Tibial artery (tissue), 4 donors: ENCODE data around the gene OR51T1.
"Not testable (repeated sequence)": the region's sequence is repeated elsewhere in the genome, so short reads cannot be mapped to it uniquely, and the experiment has no call there.

Experiments used
- DNase-seq, 2 donors: peaks; one replicate each; pipeline ENCODE4 v3.0.0-alpha.2; 2019
- H3K27ac ChIP-seq, 2 donors: fragments of 200-600 bp; sonication (generic) in 1 of 2; 1 replicate in 1 of 2; 2 replicates in 1 of 2; pipeline ENCODE4 v1.5.1; 2018 to 2019; ENCODE audit warnings: mild to moderate bottlenecking in 1 of 2
- H3K27me3 ChIP-seq, 2 donors: fragments of 200-600 bp; sonication (generic) in 1 of 2; one replicate each; pipeline versions ENCODE4 v1.5.1 to v1.6.0; 2016 to 2019
- H3K36me3 ChIP-seq, 3 donors: fragments of 200-600 bp; sonication (generic) in 2 of 3; one replicate each; pipeline ENCODE4 v1.5.1; 2016 to 2019; ENCODE audit warnings: mild to moderate bottlenecking in 2 of 3
- H3K4me1 ChIP-seq, 4 donors: fragments of 200-600 bp; sonication (generic) in 2 of 4; 1 replicate in 3 of 4; 2 replicates in 1 of 4; pipeline ENCODE4 v1.5.1; 2016 to 2019
- H3K4me3 ChIP-seq, 2 donors: fragments of 200-600 bp; sonication (generic) in 1 of 2; 1 replicate in 1 of 2; 2 replicates in 1 of 2; pipeline ENCODE4 v1.5.1; 2018 to 2019; ENCODE audit warnings: mild to moderate bottlenecking in 2 of 2
- H3K9me3 ChIP-seq, 3 donors: fragments of 200-600 bp; sonication (generic) in 1 of 3; one replicate each; pipeline ENCODE4 v1.5.1; 2016 to 2019
- intact Hi-C: fragments of 100-400 bp; cut with DNase I; formaldehyde crosslinking; loops from one replicate; pipeline ENCODE4 v1.15.0; 2023; ENCODE audit warnings: low total_unique reads
- TF ChIP-seq, protein P1 (sequence below), 2 experiments: fragments of 200-600 bp in 1 of 2; fragments of 450-650 bp in 1 of 2; IDR thresholded peaks; one replicate each; pipeline ENCODE4 v1.5.1; 2017 to 2019; ENCODE audit warnings: antibody characterized with exemption in 2 of 2, mild to moderate bottlenecking in 1 of 2, moderate library complexity in 1 of 2

The OR51T1 gene, protein sequence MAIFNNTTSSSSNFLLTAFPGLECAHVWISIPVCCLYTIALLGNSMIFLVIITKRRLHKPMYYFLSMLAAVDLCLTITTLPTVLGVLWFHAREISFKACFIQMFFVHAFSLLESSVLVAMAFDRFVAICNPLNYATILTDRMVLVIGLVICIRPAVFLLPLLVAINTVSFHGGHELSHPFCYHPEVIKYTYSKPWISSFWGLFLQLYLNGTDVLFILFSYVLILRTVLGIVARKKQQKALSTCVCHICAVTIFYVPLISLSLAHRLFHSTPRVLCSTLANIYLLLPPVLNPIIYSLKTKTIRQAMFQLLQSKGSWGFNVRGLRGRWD

DNA sequence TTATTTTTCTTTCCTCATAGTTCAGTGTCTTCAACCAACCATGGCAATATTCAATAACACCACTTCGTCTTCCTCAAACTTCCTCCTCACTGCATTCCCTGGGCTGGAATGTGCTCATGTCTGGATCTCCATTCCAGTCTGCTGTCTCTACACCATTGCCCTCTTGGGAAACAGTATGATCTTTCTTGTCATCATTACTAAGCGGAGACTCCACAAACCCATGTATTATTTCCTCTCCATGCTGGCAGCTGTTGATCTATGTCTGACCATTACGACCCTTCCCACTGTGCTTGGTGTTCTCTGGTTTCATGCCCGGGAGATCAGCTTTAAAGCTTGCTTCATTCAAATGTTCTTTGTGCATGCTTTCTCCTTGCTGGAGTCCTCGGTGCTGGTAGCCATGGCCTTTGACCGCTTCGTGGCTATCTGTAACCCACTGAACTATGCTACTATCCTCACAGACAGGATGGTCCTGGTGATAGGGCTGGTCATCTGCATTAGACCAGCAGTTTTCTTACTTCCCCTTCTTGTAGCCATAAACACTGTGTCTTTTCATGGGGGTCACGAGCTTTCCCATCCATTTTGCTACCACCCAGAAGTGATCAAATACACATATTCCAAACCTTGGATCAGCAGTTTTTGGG lies at the start of gene OR51T1:
Gene OR51T1, plus strand, starts transcription at position 41 of the 641 bp plus-strand sequence. Its CDS starts 0 bp downstream, at position 41.
- no peaks in the 10 kb centered on the region for H3K36me3 ChIP-seq
- TF ChIP-seq, protein P1, sequence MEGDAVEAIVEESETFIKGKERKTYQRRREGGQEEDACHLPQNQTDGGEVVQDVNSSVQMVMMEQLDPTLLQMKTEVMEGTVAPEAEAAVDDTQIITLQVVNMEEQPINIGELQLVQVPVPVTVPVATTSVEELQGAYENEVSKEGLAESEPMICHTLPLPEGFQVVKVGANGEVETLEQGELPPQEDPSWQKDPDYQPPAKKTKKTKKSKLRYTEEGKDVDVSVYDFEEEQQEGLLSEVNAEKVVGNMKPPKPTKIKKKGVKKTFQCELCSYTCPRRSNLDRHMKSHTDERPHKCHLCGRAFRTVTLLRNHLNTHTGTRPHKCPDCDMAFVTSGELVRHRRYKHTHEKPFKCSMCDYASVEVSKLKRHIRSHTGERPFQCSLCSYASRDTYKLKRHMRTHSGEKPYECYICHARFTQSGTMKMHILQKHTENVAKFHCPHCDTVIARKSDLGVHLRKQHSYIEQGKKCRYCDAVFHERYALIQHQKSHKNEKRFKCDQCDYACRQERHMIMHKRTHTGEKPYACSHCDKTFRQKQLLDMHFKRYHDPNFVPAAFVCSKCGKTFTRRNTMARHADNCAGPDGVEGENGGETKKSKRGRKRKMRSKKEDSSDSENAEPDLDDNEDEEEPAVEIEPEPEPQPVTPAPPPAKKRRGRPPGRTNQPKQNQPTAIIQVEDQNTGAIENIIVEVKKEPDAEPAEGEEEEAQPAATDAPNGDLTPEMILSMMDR (IDR thresholded peaks at IDR 0.05) = no peak
- intact Hi-C loops = no loop called here
- H3K4me3 ChIP-seq = no peak within 1 kb of the TSS
- no peak within 1 kb of the TSS for H3K27ac ChIP-seq
- no peak for DNase-seq
- H3K4me1 ChIP-seq = no peaks in the 10 kb centered on the region
- H3K9me3 ChIP-seq = no peaks in the 10 kb centered on the region
- H3K27me3 ChIP-seq = no peaks in the 10 kb centered on the region

DNA sequence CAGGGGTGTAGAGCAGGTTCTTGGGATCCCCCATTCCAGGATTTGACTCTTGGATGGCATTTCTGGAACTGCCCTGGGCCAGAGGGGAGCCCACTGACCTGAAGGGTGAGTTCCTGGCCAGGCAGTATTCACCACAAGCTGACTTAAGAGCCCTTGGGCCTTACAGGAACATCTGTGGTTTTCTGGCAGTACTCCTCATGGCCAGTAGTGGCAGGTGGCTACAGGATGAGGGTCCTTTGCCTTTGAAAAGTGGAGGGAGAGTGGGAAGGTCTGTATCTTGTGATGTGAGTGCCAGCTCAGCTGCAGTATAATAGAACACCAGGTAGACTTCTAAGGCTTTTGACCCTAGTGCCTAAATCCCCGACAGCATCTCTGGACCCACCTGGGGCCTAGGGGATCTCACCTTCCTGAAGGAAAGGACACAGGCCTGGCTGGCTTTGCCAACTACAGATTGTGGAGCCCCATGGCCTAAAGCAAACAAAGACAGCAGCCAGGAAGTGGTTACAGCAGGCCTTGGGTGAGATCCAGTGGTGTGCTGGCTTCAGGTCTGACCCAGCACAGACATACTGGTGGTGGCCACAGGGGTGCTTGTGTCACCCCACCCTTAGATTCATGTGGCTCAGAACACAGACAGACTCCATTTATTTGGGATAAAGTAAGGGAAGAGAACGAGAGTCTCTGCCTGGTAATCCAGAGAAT lies 41.7 kb upstream of the OR51T1 start:
- DNase-seq = no peak
- Histone ChIP-seq H3K4me1 (no peaks in the 10 kb centered on the region), H3K36me3 (no peaks in the 10 kb centered on the region), H3K9me3 (no peaks in the 10 kb centered on the region), H3K27ac (no peak overlapping the region), H3K27me3 (no peaks in the 10 kb centered on the region), H3K4me3 (no peak overlapping the region)
- TF ChIP-seq, protein P1 (IDR thresholded peaks at IDR 0.05) = no peak
- intact Hi-C loops = no loop called here

DNA sequence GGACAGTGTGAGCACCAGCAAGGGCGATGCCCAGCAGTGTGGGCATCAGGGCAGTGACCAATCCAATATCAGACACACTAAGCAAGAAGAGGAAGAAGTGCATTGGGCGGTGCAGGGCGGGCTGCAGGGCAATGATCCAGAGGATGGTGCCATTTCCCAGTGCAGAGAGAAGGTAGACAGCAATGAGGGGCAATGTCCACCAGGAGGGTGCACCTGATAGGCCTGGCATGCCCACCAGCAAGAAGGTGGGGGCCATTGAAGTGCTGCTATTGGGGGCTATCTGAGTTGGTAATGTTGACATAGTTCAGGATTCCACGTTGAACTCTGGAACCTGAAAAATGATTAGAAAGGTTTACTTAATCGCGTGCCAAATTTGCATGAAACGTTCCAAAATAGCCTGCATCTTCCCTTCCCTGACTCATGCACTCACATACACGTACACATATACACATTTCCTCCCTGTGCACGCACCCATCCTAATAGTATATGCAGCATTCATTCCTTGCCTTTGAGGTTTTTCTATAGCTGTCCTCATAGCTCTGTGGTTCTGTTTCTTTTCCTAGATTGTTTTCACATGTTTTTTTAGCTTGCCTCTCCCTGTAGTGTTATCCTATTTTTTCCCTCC lies 32.7 kb upstream of the OR51T1 start, which contains the start of gene OR51S1:
Gene OR51S1, minus strand, starts transcription at position 301 of the 625 bp plus-strand sequence. Its CDS starts 0 bp downstream, at position 301.
- TF ChIP-seq, protein P1 (IDR thresholded peaks at IDR 0.05) = no peak
- Histone ChIP-seq H3K27ac (no peak within 1 kb of the TSS), H3K9me3 (no peaks in the 10 kb centered on the region), H3K4me1 (no peaks in the 10 kb centered on the region), H3K27me3 (no peaks in the 10 kb centered on the region), H3K4me3 (no peak within 1 kb of the TSS), H3K36me3 (no peaks in the 10 kb centered on the region)
- DNase-seq = no peak
- intact Hi-C loops = no loop called here

DNA sequence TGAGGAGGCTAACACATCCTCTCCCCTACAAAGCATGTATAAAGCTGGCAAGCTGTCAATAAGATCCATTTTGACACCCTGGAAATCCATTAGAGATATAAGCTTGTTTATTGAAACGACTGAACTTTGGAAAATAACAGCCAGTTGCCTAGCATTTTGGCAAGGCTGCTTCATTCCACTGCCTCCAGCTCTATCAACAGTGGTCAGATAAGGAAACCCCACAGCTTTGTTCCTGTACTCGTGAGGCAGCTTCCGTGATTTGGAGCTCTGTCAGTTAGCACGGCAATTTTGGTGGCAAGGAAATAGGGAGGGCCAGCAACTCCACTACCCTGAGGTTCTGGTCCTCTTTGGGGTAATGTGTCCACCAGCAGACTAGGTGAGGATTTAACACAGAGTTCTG lies 30.7 kb upstream of the OR51T1 start:
- Histone ChIP-seq H3K9me3 (no peaks in the 10 kb centered on the region), H3K4me1 (no peaks in the 10 kb centered on the region), H3K27me3 (no peaks in the 10 kb centered on the region), H3K36me3 (no peaks in the 10 kb centered on the region), H3K4me3 (no peak overlapping the region), H3K27ac (no peak overlapping the region)
- DNase-seq = no peak
- intact Hi-C loops = no loop called here
- TF ChIP-seq, protein P1 (IDR thresholded peaks at IDR 0.05) = no peak

DNA sequence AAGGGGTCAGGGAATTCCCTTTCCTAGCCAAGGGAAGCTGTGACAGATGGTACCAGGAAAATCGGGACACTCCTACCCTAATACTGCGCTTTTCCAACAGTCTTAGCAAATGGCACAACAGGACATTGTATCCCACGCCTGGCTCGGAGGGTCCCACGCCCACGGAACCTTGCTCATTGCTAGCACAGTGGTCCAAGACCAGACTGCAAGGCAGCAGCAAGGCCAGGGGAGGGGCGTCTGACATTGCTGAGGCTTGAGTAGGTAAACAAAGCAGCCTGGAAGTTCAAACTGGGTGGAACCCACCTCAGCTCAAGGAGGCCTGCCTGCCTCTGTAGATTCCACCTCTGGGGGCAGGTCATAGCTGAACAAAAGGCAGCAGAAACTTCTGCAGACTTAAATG lies 27.4 kb upstream of the OR51T1 start:
- H3K9me3 ChIP-seq, intact Hi-C loops, H3K27ac ChIP-seq, H3K4me1 ChIP-seq, DNase-seq, H3K27me3 ChIP-seq, H3K4me3 ChIP-seq, H3K36me3 ChIP-seq: not testable (repeated sequence)
